PC-3 (cell line): Measurements from ENCODE around the gene TP53BP1. TPM values are rescaled to one million over a fixed set of nuclear protein-coding genes. Genes with fewer than 3 reads are reported as not detected.

ENCODE experiments used
- ATAC-seq: fragments of 200-7000 bp; cut with Tn5 transposase; 2 replicates; pipeline ENCODE4 v1.9.1; 2020; ENCODE audit warnings: mild to moderate bottlenecking, moderate library complexity
- BruUV-seq: library from RNA; stranded (reverse); fragments of 400-500 nt; replicated peaks from 2 replicates; lab custom pipeline; 2021; lab: Mats Ljungman, UMichigan
- CTCF ChIA-PET: fragments of 300-600 bp; sonication (Branson Sonifier 250); formaldehyde crosslinking; loops from one replicate; lab custom pipeline; 2022; ENCODE audit warnings: antibody characterized with exemption; lab: Charles Lee
- POLR2A ChIA-PET: fragments of 300-600 bp; sonication (Branson Sonifier 250); formaldehyde crosslinking; loops from one replicate; lab custom pipeline; 2022; ENCODE audit warnings: antibody characterized with exemption; ENCODE audit not compliant: unreplicated experiment; lab: Charles Lee
- DNase-seq: peaks from one replicate; pipeline ENCODE4 v3.0.0-alpha.2; 2015
- H2AFZ ChIP-seq: fragments of 300-600 bp; sonication (generic); 2 replicates; pipeline ENCODE4 v1.6.0; 2016; ENCODE audit warnings: antibody characterized with exemption, low read length
- H3F3A ChIP-seq: fragments of 300-600 bp; sonication (generic); one replicate; pipeline ENCODE4 v1.6.0; 2017; ENCODE audit warnings: antibody characterized with exemption, low read length, control low read depth, mild to moderate bottlenecking; ENCODE audit not compliant: unreplicated experiment
- H3K27ac ChIP-seq: fragments of 300-600 bp; sonication (generic); 2 replicates; pipeline ENCODE4 v1.5.1; 2016; ENCODE audit warnings: mild to moderate bottlenecking, low read length
- H3K27me3 ChIP-seq: fragments of 300-600 bp; sonication (generic); 2 replicates; pipeline ENCODE4 v1.6.1; 2016; ENCODE audit warnings: low read length, mixed read lengths
- H3K36me3 ChIP-seq: fragments of 300-600 bp; sonication (generic); 2 replicates; pipeline ENCODE4 v1.6.1; 2016; ENCODE audit warnings: low read depth, mixed run types, low read length, mixed read lengths
- H3K4me1 ChIP-seq: fragments of 300-600 bp; sonication (generic); 2 replicates; pipeline ENCODE4 v1.5.1; 2016; ENCODE audit warnings: low read length; ENCODE audit not compliant: insufficient read depth
- H3K4me2 ChIP-seq: fragments of 300-600 bp; sonication (generic); 2 replicates; pipeline ENCODE4 v1.6.0; 2016; ENCODE audit warnings: low read length
- H3K4me3 ChIP-seq: fragments of 300-600 bp; sonication (generic); 2 replicates; pipeline ENCODE4 v1.5.1; 2016; ENCODE audit warnings: mild to moderate bottlenecking, low read length, mixed read lengths
- H3K79me2 ChIP-seq: fragments of 300-600 bp; sonication (generic); 2 replicates; pipeline ENCODE4 v1.6.1; 2017; ENCODE audit warnings: low read length, mixed read lengths
- H3K9ac ChIP-seq: fragments of 300-600 bp; sonication (generic); 2 replicates; pipeline ENCODE4 v1.6.0; 2016; ENCODE audit warnings: mild to moderate bottlenecking, low read length
- H3K9me2 ChIP-seq: fragments of 300-600 bp; sonication (generic); replicated peaks from 2 replicates; pipeline ENCODE4 v1.6.1; 2016; ENCODE audit warnings: mixed run types, low read length, mixed read lengths
- H3K9me3 ChIP-seq: fragments of 300-600 bp; sonication (generic); 2 replicates; pipeline ENCODE4 v1.6.1; 2016; ENCODE audit warnings: low read length, mixed read lengths
- H4K20me1 ChIP-seq: fragments of 300-600 bp; sonication (generic); 2 replicates; pipeline ENCODE4 v1.6.1; 2016; ENCODE audit warnings: low read length, mixed read lengths
- EZH2 ChIP-seq: fragments of 300-600 bp; sonication (generic); IDR thresholded peaks from one replicate; pipeline ENCODE4 v1.6.1; 2017; ENCODE audit warnings: antibody characterized with exemption, mild to moderate bottlenecking, low read length; ENCODE audit not compliant: unreplicated experiment
- EZH2phosphoT487 ChIP-seq: fragments of 300-600 bp; sonication (generic); IDR thresholded peaks from 2 replicates; pipeline ENCODE4 v1.6.1; 2018; ENCODE audit warnings: mild to moderate bottlenecking, antibody characterized with exemption, low read length, borderline replicate concordance
- intact Hi-C: fragments of 100-400 bp; cut with micrococcal nuclease; formaldehyde crosslinking; loops from 2 replicates; pipeline ENCODE4 v1.9.0; 2023
- total RNA-seq: library from RNA; depleted of rRNA; stranded (reverse); fragments of >200 nt; gene quantifications from 2 replicates; pipeline ENCODE4 v1.2.3, GENCODE V29; 2014
- TF ChIP-seq, protein P1 (sequence below): fragments of 300-600 bp; sonication (generic); conservative IDR thresholded peaks from 2 replicates; pipeline ENCODE4 v1.5.1; 2017; ENCODE audit warnings: antibody characterized with exemption, low read depth, mild to moderate bottlenecking, low read length

TP53BP1 gene
- total RNA-seq, 1 experiment from 2014 or later: 55.7 TPM

DNA sequence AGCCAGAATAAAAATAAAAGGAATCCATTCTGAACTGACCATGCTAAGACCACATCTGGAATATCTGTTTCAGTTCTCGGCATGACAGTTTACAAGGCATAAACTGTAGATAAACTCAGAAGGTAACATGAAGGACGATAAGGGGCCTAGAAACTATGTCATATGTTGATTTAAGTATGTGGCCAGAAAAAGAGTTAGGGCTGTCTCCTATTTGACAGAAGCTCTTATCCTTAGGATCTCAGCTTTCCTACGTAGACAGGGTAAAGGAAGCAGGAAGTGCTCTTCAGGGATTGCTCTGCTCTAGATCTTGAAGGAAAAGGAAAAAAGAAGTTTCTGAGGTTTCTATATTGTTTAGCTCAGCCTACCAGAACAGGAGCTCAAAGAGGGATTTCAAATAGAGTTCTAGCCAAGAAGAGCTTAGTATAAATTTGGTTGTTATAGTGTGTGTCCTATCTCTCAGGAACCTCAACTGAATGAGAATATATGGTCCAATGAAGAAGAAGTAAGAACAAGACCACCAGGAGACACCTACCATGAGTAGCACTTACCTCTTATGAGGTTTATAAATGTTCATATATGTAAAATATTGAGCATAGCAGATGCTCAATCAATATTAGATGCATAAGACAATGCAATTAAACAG is 59.2 kb downstream of the TP53BP1 start:
- Histone ChIP-seq H4K20me1 (no peaks in the 10 kb centered on the region; the same call in 1 of the 2 replicates), H3K79me2 (no peaks in the 10 kb centered on the region), H3K9me2 (no peaks in the 10 kb centered on the region), H3K9ac (no peak overlapping the region), H3F3A (no peaks in the 10 kb centered on the region), H2AFZ (no peak overlapping the region), H3K36me3 (peaks cover 22% of the 10 kb centered on the region), H3K4me1 (no peaks in the 10 kb centered on the region), H3K4me3 (no peak overlapping the region), H3K27me3 (no peaks in the 10 kb centered on the region), H3K27ac (no peak overlapping the region), H3K9me3 (no peaks in the 10 kb centered on the region), H3K4me2 (no peak overlapping the region)
- no peak for DNase-seq
- intact Hi-C loops: no loop called here
- CTCF ChIA-PET: no interaction called here
- ATAC-seq: no peak
- BruUV-seq: no TSS peak
- POLR2A ChIA-PET: no interaction called here
- TF ChIP-seq EZH2phosphoT487: no peak
- TF ChIP-seq, protein P1, sequence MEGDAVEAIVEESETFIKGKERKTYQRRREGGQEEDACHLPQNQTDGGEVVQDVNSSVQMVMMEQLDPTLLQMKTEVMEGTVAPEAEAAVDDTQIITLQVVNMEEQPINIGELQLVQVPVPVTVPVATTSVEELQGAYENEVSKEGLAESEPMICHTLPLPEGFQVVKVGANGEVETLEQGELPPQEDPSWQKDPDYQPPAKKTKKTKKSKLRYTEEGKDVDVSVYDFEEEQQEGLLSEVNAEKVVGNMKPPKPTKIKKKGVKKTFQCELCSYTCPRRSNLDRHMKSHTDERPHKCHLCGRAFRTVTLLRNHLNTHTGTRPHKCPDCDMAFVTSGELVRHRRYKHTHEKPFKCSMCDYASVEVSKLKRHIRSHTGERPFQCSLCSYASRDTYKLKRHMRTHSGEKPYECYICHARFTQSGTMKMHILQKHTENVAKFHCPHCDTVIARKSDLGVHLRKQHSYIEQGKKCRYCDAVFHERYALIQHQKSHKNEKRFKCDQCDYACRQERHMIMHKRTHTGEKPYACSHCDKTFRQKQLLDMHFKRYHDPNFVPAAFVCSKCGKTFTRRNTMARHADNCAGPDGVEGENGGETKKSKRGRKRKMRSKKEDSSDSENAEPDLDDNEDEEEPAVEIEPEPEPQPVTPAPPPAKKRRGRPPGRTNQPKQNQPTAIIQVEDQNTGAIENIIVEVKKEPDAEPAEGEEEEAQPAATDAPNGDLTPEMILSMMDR: no peak
- TF ChIP-seq EZH2: no peak

DNA sequence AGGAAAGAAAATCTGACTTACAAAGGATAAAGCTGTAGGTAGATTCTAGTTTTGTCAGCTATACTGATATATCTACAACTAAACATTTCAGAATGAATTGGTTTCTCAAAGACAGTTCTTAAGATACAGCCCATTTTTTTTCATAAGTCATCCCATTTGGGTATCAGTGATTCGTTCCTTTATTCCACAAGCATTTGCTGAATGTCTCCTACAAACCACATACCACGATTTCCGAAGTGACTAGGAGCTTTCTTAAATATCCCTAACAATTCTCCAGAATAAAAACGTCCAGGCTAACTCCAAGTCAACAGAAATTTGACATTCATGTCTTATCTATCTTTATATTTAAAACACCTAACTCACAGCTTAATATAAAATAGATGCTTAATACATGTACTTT is 59.8 kb downstream of the TP53BP1 start:
- Histone ChIP-seq H4K20me1 (no peaks in the 10 kb centered on the region; the same call in 1 of the 2 replicates), H3K27me3 (no peaks in the 10 kb centered on the region), H3K79me2 (no peaks in the 10 kb centered on the region), H3K9me3 (no peaks in the 10 kb centered on the region), H3K27ac (no peak overlapping the region), H3K9ac (no peak overlapping the region), H3K4me1 (no peaks in the 10 kb centered on the region), H3K4me3 (no peak overlapping the region), H3K4me2 (no peak overlapping the region), H3K9me2 (no peaks in the 10 kb centered on the region), H3F3A (no peaks in the 10 kb centered on the region), H3K36me3 (peaks cover 22% of the 10 kb centered on the region), H2AFZ (no peak overlapping the region)
- POLR2A ChIA-PET: no interaction called here
- ATAC-seq (no peak), DNase-seq (no peak)
- CTCF ChIA-PET: no interaction called here
- intact Hi-C loops: no loop called here
- no TSS peak for BruUV-seq
- TF ChIP-seq, protein P1: no peak
- no peak for TF ChIP-seq EZH2phosphoT487
- TF ChIP-seq EZH2: no peak

DNA sequence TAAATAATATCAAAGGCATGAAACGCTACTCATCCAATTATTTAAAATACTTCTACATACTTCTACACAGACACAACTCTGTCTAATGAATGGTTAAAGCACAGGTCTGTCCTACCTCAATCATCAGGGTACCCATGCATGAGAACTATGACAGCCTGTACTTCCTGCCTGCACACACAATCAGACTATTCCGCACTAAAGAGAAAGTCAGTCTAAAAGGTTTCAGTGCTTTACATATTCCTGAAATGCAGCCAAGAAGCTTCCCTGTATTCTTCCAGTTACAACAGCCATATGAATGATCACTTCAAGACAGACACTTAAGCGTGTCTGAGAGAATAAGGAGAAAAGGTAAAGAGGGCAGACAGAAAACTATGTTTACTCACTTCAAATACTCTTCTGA is 63.3 kb downstream of the TP53BP1 start:
- DNase-seq (no peak), ATAC-seq (no peak)
- intact Hi-C loops: no loop called here
- POLR2A ChIA-PET: no interaction called here
- Histone ChIP-seq H3K79me2 (no peaks in the 10 kb centered on the region), H3K9me3 (no peaks in the 10 kb centered on the region), H3K4me3 (no peak overlapping the region), H3K27me3 (no peaks in the 10 kb centered on the region), H3K36me3 (peaks cover 29% of the 10 kb centered on the region), H3K9ac (no peak overlapping the region), H3F3A (no peaks in the 10 kb centered on the region), H4K20me1 (no peaks in the 10 kb centered on the region; the same call in 1 of the 2 replicates), H3K4me1 (no peaks in the 10 kb centered on the region), H2AFZ (no peak overlapping the region), H3K4me2 (no peak overlapping the region), H3K27ac (no peak overlapping the region), H3K9me2 (no peaks in the 10 kb centered on the region)
- TF ChIP-seq, protein P1: no peak
- TF ChIP-seq EZH2phosphoT487: no peak
- no peak for TF ChIP-seq EZH2
- CTCF ChIA-PET: no interaction called here
- BruUV-seq: no TSS peak
